Lower leg skin (tissue), 3 donors: ENCODE results near the gene SELENOS.

ENCODE experiments used
- POLR2A ChIP-seq, 2 donors: fragments of 450-650 bp; IDR thresholded peaks; one replicate each; pipeline ENCODE4 v1.6.1; 2016 to 2017; ENCODE audit warnings: antibody characterized with exemption in 2 of 2, mild to moderate bottlenecking in 1 of 2, moderate library complexity in 1 of 2
- TF ChIP-seq, protein P1 (sequence below), 3 donors: fragments of 450-650 bp; IDR thresholded peaks; one replicate each; pipeline ENCODE4 v1.5.1; 2016; ENCODE audit warnings: antibody characterized with exemption in 3 of 3, mild to moderate bottlenecking in 3 of 3, moderate library complexity in 2 of 3

- no peak for TF ChIP-seq POLR2A (IDR thresholded peaks at IDR 0.05)
- TF ChIP-seq, protein P1, sequence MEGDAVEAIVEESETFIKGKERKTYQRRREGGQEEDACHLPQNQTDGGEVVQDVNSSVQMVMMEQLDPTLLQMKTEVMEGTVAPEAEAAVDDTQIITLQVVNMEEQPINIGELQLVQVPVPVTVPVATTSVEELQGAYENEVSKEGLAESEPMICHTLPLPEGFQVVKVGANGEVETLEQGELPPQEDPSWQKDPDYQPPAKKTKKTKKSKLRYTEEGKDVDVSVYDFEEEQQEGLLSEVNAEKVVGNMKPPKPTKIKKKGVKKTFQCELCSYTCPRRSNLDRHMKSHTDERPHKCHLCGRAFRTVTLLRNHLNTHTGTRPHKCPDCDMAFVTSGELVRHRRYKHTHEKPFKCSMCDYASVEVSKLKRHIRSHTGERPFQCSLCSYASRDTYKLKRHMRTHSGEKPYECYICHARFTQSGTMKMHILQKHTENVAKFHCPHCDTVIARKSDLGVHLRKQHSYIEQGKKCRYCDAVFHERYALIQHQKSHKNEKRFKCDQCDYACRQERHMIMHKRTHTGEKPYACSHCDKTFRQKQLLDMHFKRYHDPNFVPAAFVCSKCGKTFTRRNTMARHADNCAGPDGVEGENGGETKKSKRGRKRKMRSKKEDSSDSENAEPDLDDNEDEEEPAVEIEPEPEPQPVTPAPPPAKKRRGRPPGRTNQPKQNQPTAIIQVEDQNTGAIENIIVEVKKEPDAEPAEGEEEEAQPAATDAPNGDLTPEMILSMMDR (IDR thresholded peaks at IDR 0.05), result no peak
Measured at GRCh38 chr15:101310508-101310907, 33.2 kb upstream of the SELENOS start.
